Type B pancreatic cell (in vitro differentiated cells): ENCODE data around the gene BACH2. TPM values are rescaled to one million over a fixed set of nuclear protein-coding genes. Genes with fewer than 3 reads are reported as not detected.

Experiments
- DNase-seq: peaks from one replicate; pipeline ENCODE4 v3.0.0; 2021; ENCODE audit warnings: mixed read lengths; ENCODE audit not compliant: unreplicated experiment; ENCODE audit errors: extremely low spot score
- H3K27ac Mint-ChIP-seq: 2 replicates; pipeline ENCODE4 v1.8.0; 2021; ENCODE audit warnings: mild to moderate bottlenecking, mixed read lengths
- H3K27me3 Mint-ChIP-seq: 2 replicates; pipeline ENCODE4 v1.8.0; 2021; ENCODE audit warnings: mixed read lengths
- H3K36me3 Mint-ChIP-seq: 2 replicates; pipeline ENCODE4 v1.8.0; 2021; ENCODE audit warnings: mixed read lengths
- H3K4me1 Mint-ChIP-seq: one replicate; pipeline ENCODE4 v1.8.0; 2021; ENCODE audit warnings: mixed read lengths; ENCODE audit not compliant: unreplicated experiment
- H3K4me3 Mint-ChIP-seq: 2 replicates; pipeline ENCODE4 v1.8.0; 2021; ENCODE audit warnings: mild to moderate bottlenecking, mixed read lengths
- H3K9me3 Mint-ChIP-seq: 2 replicates; pipeline ENCODE4 v1.8.0; 2021; ENCODE audit warnings: mixed read lengths
- CTCF ChIP-seq: fragments of 200-600 bp; sonication (generic); conservative IDR thresholded peaks from 2 replicates; pipeline ENCODE4 v1.5.0; 2021; ENCODE audit warnings: antibody characterized with exemption, mild to moderate bottlenecking
- total RNA-seq: library from RNA; stranded (reverse); gene quantifications from 2 replicates; pipeline ENCODE4 v1.2.1, GENCODE V29; 2021; ENCODE audit warnings: low replicate concordance

BACH2 gene
- total RNA-seq, 1 donor from 2014 or later, result 33.5 TPM

GRCh38 chr6:90144928-90145555, 151.6 kb downstream of the BACH2 start:
- Mint-ChIP-seq H3K4me3 (no peak overlapping the region), H3K27me3 (no peaks in the 10 kb centered on the region), H3K4me1 (peaks cover 13% of the 10 kb centered on the region), H3K36me3 (no peaks in the 10 kb centered on the region), H3K9me3 (no peaks in the 10 kb centered on the region), H3K27ac (no peak overlapping the region)
- no peak for TF ChIP-seq CTCF
- DNase-seq, result no peak

- H3K9me3 Mint-ChIP-seq, result no peaks in the 10 kb centered on the region
- no peak for TF ChIP-seq CTCF
- peaks cover 12% of the 10 kb centered on the region for H3K4me1 Mint-ChIP-seq
- H3K4me3 Mint-ChIP-seq, result no peak overlapping the region
- H3K27ac Mint-ChIP-seq, result no peak overlapping the region
- H3K36me3 Mint-ChIP-seq, result no peaks in the 10 kb centered on the region
- no peak for DNase-seq
- H3K27me3 Mint-ChIP-seq, result no peaks in the 10 kb centered on the region
Observed at GRCh38 chr6:90144396-90144795, 152.2 kb downstream of the BACH2 start.

- Mint-ChIP-seq H3K4me3 (no peak overlapping the region), H3K9me3 (no peaks in the 10 kb centered on the region), H3K36me3 (no peaks in the 10 kb centered on the region), H3K27me3 (no peaks in the 10 kb centered on the region), H3K4me1 (peaks cover 21% of the 10 kb centered on the region), H3K27ac (no peak overlapping the region)
- DNase-seq, result no peak
- TF ChIP-seq CTCF, result no peak
Observed at GRCh38 chr6:90140683-90141082, 156.0 kb downstream of the BACH2 start.

- no peak overlapping the region for H3K27ac Mint-ChIP-seq
- no peaks in the 10 kb centered on the region for H3K27me3 Mint-ChIP-seq
- TF ChIP-seq CTCF, result no peak
- H3K9me3 Mint-ChIP-seq, result no peaks in the 10 kb centered on the region
- no peaks in the 10 kb centered on the region for H3K36me3 Mint-ChIP-seq
- DNase-seq, result no peak
- no peak overlapping the region for H3K4me3 Mint-ChIP-seq
- H3K4me1 Mint-ChIP-seq, result peaks cover 22% of the 10 kb centered on the region
Observed at GRCh38 chr6:90139272-90139817, 157.3 kb downstream of the BACH2 start.

GRCh38 chr6:90136837-90137568, 159.6 kb downstream of the BACH2 start:
- no peaks in the 10 kb centered on the region for H3K36me3 Mint-ChIP-seq
- no peak for DNase-seq
- TF ChIP-seq CTCF, result no peak
- H3K9me3 Mint-ChIP-seq, result no peaks in the 10 kb centered on the region
- H3K27me3 Mint-ChIP-seq, result no peaks in the 10 kb centered on the region
- H3K4me3 Mint-ChIP-seq, result no peak overlapping the region
- peaks cover 26% of the 10 kb centered on the region for H3K4me1 Mint-ChIP-seq
- peak overlapping the region; percentile 64 for H3K27ac Mint-ChIP-seq
